Smooth muscle cell (in vitro differentiated cells): Measurements from ENCODE around the gene CCNDBP1. TPM values are rescaled to one million over a fixed set of nuclear protein-coding genes. Genes with fewer than 3 reads are reported as not detected.

Source experiments
- DNase-seq: peaks from one replicate; lab custom pipeline; 2025; ENCODE audit not compliant: unreplicated experiment; lab: John Stamatoyannopoulos, UW
- H2AFZ ChIP-seq: fragments of 200-600 bp; sonication (generic); 2 replicates; pipeline ENCODE4 v1.6.0; 2016; ENCODE audit warnings: antibody characterized with exemption, low read depth, mild to moderate bottlenecking
- H3F3A ChIP-seq: fragments of 200-600 bp; sonication (generic); 2 replicates; pipeline ENCODE4 v1.6.0; 2017; ENCODE audit warnings: antibody characterized with exemption, low read depth
- H3K27ac ChIP-seq: fragments of 200-600 bp; sonication (generic); 2 replicates; pipeline ENCODE4 v1.5.1; 2016; ENCODE audit warnings: low read depth, mild to moderate bottlenecking
- H3K27me3 ChIP-seq: fragments of 200-600 bp; sonication (generic); 2 replicates; pipeline ENCODE4 v1.6.1; 2016; ENCODE audit warnings: low read depth, mild to moderate bottlenecking
- H3K36me3 ChIP-seq: fragments of 200-600 bp; sonication (generic); 2 replicates; pipeline ENCODE4 v1.5.1; 2016; ENCODE audit warnings: low read depth
- H3K4me1 ChIP-seq: fragments of 200-600 bp; sonication (generic); 2 replicates; pipeline ENCODE4 v1.5.1; 2016; ENCODE audit warnings: low read depth
- H3K4me2 ChIP-seq: fragments of 200-600 bp; sonication (generic); 2 replicates; pipeline ENCODE4 v1.6.0; 2016; ENCODE audit warnings: mild to moderate bottlenecking
- H3K4me3 ChIP-seq: fragments of 200-600 bp; sonication (generic); 2 replicates; pipeline ENCODE4 v1.5.1; 2016; ENCODE audit warnings: mild to moderate bottlenecking
- H3K79me2 ChIP-seq: fragments of 200-600 bp; sonication (generic); 2 replicates; pipeline ENCODE4 v1.6.0; 2016; ENCODE audit warnings: low read depth, mild to moderate bottlenecking
- H3K9ac ChIP-seq: fragments of 200-600 bp; sonication (generic); 2 replicates; pipeline ENCODE4 v1.6.0; 2016; ENCODE audit warnings: low read depth
- H3K9me3 ChIP-seq: fragments of 200-600 bp; sonication (generic); replicated peaks from 2 replicates; pipeline ENCODE4 v1.5.1; 2016; ENCODE audit warnings: low read depth
- H4K20me1 ChIP-seq: fragments of 200-600 bp; sonication (generic); 2 replicates; pipeline ENCODE4 v1.6.0; 2016; ENCODE audit warnings: low read depth
- WGBS: methylation state at CpG from one replicate; pipeline ENCODE4 v1.1.7; 2016; ENCODE audit warnings: low lambda C conversion rate; 5-methylcytosine and 5-hydroxymethylcytosine counted together
- polyA plus RNA-seq: library from polyadenylated mRNA; unstranded; fragments of >200 nt; fragmentation: Nextera tagmentation; extraction: Ambion mirVana; gene quantifications from 2 replicates; pipeline ENCODE4 v1.2.1, GENCODE V29; 2016
- total RNA-seq: library from RNA; depleted of rRNA; stranded (reverse); fragments of >200 nt; gene quantifications from 2 replicates; pipeline ENCODE4 v1.2.3, GENCODE V29; 2014
- TF ChIP-seq, protein P1 (sequence below): fragments of 200-600 bp; sonication (generic); IDR thresholded peaks from 2 replicates; pipeline ENCODE4 v1.5.1; 2017; ENCODE audit warnings: borderline replicate concordance, mild to moderate bottlenecking, antibody characterized with exemption; ENCODE audit not compliant: insufficient read depth, poor library complexity, severe bottlenecking

The CCNDBP1 gene
- total and polyA plus RNA-seq, 2 experiments from 2014 or later = 22.1 to 30.5 TPM

GRCh38 chr15:43214169-43214568 is 29.0 kb downstream of the CCNDBP1 start:
- no peaks in the 10 kb centered on the region for H3K36me3 ChIP-seq
- H3K9ac ChIP-seq = no peak overlapping the region
- no peaks in the 10 kb centered on the region for H3F3A ChIP-seq
- H3K4me3 ChIP-seq = no peak overlapping the region
- no peak overlapping the region for H2AFZ ChIP-seq
- 79% methylated on average over 8 of the region's 8 CpGs for WGBS
- no peaks in the 10 kb centered on the region for H4K20me1 ChIP-seq
- H3K4me1 ChIP-seq = peaks cover 4% of the 10 kb centered on the region
- H3K27me3 ChIP-seq = peaks cover 14% of the 10 kb centered on the region
- TF ChIP-seq, protein P1, sequence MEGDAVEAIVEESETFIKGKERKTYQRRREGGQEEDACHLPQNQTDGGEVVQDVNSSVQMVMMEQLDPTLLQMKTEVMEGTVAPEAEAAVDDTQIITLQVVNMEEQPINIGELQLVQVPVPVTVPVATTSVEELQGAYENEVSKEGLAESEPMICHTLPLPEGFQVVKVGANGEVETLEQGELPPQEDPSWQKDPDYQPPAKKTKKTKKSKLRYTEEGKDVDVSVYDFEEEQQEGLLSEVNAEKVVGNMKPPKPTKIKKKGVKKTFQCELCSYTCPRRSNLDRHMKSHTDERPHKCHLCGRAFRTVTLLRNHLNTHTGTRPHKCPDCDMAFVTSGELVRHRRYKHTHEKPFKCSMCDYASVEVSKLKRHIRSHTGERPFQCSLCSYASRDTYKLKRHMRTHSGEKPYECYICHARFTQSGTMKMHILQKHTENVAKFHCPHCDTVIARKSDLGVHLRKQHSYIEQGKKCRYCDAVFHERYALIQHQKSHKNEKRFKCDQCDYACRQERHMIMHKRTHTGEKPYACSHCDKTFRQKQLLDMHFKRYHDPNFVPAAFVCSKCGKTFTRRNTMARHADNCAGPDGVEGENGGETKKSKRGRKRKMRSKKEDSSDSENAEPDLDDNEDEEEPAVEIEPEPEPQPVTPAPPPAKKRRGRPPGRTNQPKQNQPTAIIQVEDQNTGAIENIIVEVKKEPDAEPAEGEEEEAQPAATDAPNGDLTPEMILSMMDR = no peak
- no peak for DNase-seq
- no peak overlapping the region for H3K4me2 ChIP-seq
- no peaks in the 10 kb centered on the region for H3K9me3 ChIP-seq
- H3K27ac ChIP-seq = no peak overlapping the region
- no peaks in the 10 kb centered on the region for H3K79me2 ChIP-seq

GRCh38 chr15:43214592-43215295 is 29.5 kb downstream of the CCNDBP1 start:
- Histone ChIP-seq H3K4me2 (no peak overlapping the region), H3F3A (no peaks in the 10 kb centered on the region), H3K79me2 (no peaks in the 10 kb centered on the region), H2AFZ (no peak overlapping the region), H3K9ac (no peak overlapping the region), H3K9me3 (no peaks in the 10 kb centered on the region), H3K27me3 (peaks cover 8% of the 10 kb centered on the region), H3K36me3 (no peaks in the 10 kb centered on the region), H3K4me3 (no peak overlapping the region), H3K27ac (no peak overlapping the region), H3K4me1 (peaks cover 4% of the 10 kb centered on the region), H4K20me1 (no peaks in the 10 kb centered on the region)
- DNase-seq = no peak
- 95% methylated on average over 6 of the region's 6 CpGs for WGBS
- TF ChIP-seq, protein P1 = no peak

GRCh38 chr15:43215961-43216360 is 30.8 kb downstream of the CCNDBP1 start:
- Histone ChIP-seq H4K20me1 (no peaks in the 10 kb centered on the region), H3K4me3 (no peak overlapping the region), H3K27me3 (no peaks in the 10 kb centered on the region), H2AFZ (no peak overlapping the region), H3K27ac (no peak overlapping the region), H3K4me1 (peaks cover 4% of the 10 kb centered on the region), H3K9me3 (no peaks in the 10 kb centered on the region), H3K9ac (no peak overlapping the region), H3K79me2 (no peaks in the 10 kb centered on the region), H3F3A (no peaks in the 10 kb centered on the region), H3K36me3 (no peaks in the 10 kb centered on the region), H3K4me2 (no peak overlapping the region)
- DNase-seq = no peak
- WGBS = 87% methylated on average over 7 of the region's 7 CpGs
- TF ChIP-seq, protein P1 = no peak
